Midbrain (tissue), 1 donor: ENCODE data around the gene MAMLD1.

Experiments used
- DNase-seq: peaks from one replicate; lab custom pipeline; 2025; lab: John Stamatoyannopoulos, UW

MAMLD1 gene

GRCh38 chrX:150357790-150358189, 5.3 kb upstream of the MAMLD1 start:
- DNase-seq, result no peak

DNA sequence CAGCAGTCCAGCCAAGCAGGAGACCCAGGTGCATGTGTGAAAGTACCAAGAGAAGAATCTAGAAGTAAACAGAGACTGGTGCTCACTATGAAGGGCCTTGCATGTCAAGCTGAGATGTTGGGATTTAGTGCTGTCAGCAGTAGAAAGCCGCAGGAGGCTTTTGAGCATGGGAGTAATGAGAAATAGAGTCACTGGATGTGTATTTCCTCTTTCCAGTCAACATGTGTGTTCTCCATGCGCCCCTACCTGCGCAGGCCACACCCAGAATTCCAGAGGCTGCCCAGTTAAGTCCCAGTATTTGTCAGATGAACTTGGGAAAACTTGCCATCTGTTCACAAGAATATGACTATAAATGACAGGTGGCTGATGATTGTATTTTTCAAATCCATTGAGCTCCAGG, 4.5 kb upstream of the MAMLD1 start:
- DNase-seq, result no peak

DNA sequence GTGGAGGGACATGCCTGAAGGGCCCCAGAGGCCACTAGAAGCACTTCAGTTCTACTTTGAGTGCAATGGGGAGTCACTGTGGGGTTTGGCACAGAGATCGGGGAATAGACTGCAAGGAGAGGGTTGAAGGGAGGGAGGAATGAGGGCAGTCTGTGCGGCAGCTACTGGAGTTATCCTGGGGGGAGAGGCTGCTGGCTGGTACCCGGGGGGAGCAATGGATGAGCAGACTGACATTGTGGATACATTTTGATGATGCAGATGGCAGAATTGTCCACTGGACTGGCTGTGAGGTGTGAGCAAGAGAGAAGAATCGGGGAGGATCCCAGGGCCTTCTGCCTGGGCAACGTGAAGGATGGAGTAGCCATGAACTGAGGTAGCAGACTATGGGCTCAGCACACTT, 2.8 kb upstream of the MAMLD1 start:
- no peak for DNase-seq

GRCh38 chrX:150361070-150361776, 1.9 kb upstream of the MAMLD1 start:
- DNase-seq, result no peak

DNA sequence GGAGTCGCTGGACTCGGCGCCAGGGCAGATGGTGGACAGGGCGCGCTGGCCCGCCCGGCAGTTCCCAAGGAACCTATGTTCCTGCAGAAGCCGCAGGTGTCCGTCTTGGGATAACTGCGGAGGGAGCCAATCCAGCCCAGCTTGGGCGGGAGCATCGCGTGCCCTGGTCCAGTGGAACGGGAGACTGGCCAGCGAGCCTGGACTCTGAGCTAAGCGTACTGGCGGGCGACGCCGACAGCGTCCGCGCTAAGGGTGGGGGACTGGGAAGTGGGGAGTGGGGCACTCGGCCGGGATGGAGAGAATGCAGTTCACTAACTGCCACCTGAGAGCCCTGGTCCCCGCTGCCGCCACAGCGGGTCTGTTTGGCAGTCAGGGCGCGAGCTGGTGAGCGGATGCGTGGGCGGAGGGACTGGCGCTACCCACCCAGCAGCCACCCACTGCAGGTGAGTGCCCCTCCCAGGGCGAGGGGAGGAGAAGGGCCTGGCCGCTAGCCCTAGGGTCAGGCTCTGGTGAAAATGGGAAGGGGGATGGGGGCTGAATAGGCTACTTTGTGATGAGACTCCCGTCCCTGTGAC, 1.3 kb upstream of the MAMLD1 start:
- DNase-seq, result no peak

DNA sequence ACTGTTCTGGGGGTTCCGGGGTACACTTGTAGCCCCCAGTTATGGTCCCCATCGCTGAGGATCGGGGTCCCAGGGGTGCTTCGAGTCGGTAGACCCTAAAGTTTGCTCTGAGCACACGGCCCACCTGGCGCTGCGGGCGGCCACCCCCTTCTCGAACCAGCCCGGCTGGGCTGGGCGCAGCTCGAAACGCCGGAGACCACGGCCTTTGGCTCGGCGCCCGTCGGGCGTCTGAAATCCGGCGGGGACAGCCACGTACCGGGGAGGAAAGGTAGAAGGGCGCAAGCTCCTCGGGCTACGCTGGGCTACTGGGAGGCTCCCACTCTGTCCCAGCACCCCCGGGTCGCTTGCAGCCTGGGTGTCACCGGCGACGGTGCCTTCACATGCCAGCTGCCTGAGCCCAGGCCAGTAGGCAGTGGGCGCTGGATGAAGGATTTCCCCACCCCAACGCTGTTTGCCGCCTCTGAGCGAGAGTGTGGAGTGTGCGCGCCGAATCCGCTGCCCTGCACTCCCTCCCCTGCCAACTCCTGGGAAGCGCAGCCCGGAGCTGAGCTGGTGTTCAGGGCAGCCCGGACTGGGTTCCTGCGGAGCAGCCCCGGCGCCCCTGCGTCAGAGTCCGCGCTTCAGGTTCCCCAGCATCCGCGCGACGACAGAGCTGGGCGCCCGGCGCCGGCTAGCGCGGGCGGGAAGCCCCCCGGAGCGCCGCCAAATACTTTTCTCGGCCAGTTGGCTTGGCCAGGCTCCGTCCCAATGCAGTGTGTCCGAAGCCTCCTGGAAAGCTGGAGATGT, 637 bp downstream of the MAMLD1 start:
- peak; percentile 22 for DNase-seq

DNA sequence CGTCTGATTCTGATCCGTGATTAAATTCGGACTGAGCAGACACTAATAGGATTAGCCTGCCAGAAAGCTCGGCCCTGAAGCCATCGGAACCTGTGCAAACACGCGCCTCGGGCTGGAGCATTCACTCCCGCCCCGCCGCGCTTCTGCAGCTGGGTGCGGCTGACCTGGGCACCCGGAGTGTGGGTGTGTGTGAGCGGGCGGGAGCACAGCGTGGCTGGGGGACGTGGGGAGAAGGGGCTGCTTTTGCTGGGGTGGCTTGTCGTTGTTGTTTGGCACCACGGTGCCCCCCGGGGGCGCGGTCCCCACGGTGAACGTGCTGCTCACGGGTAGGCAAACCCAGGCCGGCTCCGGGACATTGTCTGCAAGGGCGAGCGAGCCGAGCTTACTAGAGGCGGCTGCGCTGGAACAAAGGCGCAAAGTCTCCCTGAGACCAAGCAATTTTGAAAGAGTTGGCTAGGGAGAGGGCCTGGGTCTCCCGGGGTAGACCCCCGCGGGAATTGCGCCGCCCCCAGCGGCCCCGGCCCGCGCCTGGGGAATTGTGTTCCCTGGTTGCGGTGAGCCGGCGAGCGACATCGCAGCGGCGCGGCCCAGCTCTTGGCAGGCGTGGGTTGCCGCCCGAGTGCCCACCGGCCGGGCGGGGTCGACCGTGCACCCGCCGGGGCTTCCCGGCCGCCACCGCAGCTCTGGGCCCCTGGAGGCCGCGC, 1.4 kb downstream of the MAMLD1 start:
- peak; percentile 26 for DNase-seq

DNA sequence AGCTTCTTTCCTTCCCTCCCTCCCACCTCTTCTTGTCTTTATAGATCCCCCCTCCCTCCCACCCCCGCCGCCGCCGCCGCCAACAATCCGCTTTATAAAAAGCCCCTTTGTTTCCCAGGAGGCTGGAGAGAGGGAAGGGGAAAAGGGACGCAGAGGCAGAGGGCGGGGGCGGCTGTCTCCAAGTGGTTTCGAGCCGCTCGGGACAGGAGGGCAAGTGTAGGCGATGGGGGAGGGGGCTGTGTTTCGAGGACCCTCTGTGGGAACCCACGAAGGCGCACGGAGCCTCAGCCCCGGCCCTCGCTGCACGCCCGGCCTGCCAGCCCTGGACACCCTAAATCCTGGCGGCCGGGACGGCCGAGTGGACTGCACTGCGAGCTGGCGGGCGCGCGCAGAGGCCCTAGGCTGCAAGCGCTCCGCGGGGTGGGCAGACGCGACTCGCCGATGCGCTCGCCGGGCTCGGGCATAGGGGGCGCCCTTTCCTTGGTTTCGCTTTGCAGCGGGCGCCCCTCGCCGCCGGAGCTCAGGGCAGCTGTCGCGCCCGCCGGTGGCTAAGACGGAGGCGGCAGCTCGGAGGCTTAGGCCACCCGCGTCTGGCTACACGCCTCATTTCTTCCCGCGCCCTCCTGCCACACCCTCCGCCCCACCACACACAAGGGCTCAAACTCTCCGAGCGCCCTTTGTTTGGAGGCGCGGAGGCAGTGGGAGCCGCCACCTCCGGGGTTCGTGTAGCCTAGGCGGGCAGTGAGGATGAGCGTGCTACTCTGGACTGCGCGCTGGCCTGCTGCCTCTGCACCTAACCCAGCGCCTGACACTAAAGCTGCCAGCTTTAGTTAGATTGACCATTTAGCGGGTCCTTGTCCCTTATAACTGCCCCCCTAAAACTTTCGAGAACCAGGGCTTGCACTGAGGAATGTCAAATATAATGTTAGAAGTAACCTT, 2.2 kb downstream of the MAMLD1 start:
- DNase-seq, result peak; percentile 84

GRCh38 chrX:150365990-150366911, 3.1 kb downstream of the MAMLD1 start:
- peak; percentile 33 for DNase-seq

DNA sequence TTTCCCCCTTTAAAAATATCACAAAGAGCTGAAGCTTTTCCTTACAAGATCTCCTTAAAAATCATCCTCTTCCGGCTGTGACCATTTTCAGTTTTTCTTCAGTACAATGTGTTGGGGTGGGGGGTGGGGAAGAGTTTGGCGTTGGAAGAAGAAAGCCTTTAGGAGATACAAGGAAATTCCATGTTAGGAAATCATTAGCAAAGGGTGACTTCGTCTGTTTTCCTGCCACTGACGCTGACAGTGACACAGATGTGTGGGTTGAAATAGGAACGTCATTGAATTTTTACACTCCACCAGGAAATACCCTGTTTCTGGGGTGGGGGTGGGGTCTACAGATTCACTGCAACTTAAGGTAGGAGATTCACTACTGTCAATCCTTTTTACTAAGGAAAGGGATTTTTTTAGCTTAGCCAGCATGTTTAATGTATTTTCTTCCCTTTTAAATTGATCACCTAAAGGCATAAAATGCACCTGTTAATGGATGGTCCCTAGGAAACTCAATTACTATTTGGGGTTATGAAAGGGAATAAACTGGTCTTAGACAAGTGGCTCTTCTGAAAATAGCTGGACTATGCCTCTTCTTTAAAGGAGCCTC, 3.9 kb downstream of the MAMLD1 start:
- no peak for DNase-seq

GRCh38 chrX:150370589-150371312, 7.6 kb downstream of the MAMLD1 start:
- DNase-seq, result no peak

DNA sequence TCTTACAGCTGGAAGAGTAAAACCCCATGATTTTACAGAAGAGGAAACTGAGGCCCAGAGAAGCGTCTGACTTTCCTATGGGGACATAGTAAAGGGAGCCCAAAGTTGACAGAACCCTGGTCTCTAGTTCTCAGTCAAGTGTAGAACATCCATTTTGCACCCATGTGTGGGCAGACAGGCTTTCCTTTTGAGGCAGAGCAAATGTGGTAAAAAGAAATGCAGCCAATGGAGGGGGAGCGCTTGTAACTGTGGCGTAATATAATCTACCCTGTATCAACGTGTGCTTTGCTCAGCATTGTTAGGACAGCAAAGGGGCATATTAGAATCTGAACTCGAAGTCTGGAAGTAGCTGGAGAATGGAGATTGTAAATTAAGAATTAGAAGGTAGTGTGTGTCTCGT, 8.8 kb downstream of the MAMLD1 start:
- DNase-seq, result no peak

DNA sequence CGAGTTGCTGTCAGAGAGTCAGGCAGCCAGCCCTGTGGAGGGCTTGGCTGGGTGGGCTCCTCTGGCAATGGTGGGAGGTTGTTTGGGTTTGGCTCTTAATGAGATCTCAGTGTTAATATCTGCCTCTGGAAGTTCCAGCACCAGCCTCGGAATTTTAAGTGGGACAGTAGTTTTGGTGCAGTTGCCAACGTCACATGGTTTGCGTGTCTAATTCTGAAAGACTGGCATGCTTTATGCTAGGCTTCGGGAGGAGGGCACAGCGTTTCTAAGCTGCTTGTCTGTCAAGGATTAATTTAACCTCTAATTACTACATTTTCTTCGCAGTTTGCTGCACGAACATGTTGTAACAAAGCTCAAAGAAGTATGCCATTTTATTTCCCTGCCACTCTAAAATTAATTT, 9.2 kb downstream of the MAMLD1 start:
- DNase-seq, result peak; percentile 43

- no peak for DNase-seq
These were observed 9.6 kb downstream of the MAMLD1 start for GRCh38 chrX:150372756-150373155.

DNA sequence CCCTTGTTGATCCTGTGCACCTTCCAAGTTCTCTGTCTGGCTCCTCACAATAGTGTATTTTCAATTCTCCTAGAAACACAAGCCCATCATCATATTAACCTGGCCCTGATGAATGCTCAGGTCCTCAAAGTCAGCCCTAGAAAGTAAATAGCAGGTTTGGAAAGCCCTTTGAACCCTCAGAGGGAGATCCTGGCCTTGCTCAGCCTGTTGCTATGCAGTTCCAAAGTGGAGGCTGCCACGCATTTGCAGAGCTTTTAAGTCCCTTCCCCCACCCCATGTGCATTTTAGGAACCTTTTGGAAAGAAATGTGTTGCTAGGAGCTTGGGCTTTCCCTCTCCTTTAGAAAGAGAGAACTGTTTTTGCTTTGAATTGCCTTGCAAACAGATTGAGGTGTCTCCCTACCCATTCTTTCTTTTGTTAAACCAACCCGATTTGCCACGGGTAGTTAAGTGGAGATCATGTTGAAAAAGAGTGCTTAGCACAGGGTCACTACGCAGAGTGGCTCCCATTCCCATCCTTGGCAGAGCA, 12.2 kb downstream of the MAMLD1 start:
- DNase-seq, result no peak

- DNase-seq, result no peak
These were observed 13.9 kb downstream of the MAMLD1 start for GRCh38 chrX:150377005-150377404.

GRCh38 chrX:150405006-150405405, 41.9 kb downstream of the MAMLD1 start:
- no peak for DNase-seq

GRCh38 chrX:150405576-150405975, 42.5 kb downstream of the MAMLD1 start:
- DNase-seq, result no peak

DNA sequence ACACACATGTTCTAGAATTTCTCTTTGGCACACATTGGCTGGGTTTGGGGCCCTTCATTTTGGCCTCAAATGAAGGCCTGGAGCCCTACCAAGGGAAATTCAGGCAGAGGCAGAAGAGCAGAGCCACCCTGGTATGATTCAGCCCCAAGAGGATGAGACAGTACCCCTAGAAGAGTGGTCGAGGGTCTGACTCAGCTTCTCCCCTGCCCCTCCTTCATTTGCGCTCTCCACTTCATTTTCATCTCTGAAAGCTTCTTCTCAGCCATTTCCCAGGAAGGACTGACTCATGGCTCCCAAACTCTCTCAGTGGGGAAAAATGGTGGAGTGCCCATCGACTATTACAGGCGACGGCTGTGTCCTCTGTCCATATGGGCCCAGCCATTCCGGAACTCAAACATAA, 43.5 kb downstream of the MAMLD1 start:
- DNase-seq, result no peak
